CD4-positive, alpha-beta T cell treated with Interleukin-6 for 4 hours (primary cell): ENCODE data around the gene LGALS4.
"Not testable (repeated sequence)": the region's sequence is repeated elsewhere in the genome, so short reads cannot be mapped to it uniquely, and the experiment has no call there.

Experiments
- DNase-seq: peaks from one replicate; pipeline ENCODE4 v3.0.0-alpha.2; 2020; ENCODE audit warnings: mixed read lengths

The LGALS4 gene

GRCh38 chr19:38841787-38842438 lies 29.2 kb upstream of the LGALS4 start:
- peak; percentile 80 for DNase-seq

- DNase-seq, result no peak
Observed at GRCh38 chr19:38841180-38841766, 28.5 kb upstream of the LGALS4 start.

GRCh38 chr19:38840583-38840968 lies 27.8 kb upstream of the LGALS4 start:
- no peak for DNase-seq

- no peak for DNase-seq
Observed at GRCh38 chr19:38839816-38840582, 27.3 kb upstream of the LGALS4 start.

GRCh38 chr19:38838986-38839761 lies 26.4 kb upstream of the LGALS4 start:
- DNase-seq, result no peak

- DNase-seq, result peak; percentile 61
Observed at GRCh38 chr19:38838208-38838985, 25.7 kb upstream of the LGALS4 start.

GRCh38 chr19:38837656-38838121 lies 24.9 kb upstream of the LGALS4 start:
- no peak for DNase-seq

- no peak for DNase-seq
Observed at GRCh38 chr19:38836983-38837626, 24.4 kb upstream of the LGALS4 start.

- no peak for DNase-seq
Observed at GRCh38 chr19:38836159-38836982, 23.6 kb upstream of the LGALS4 start.

GRCh38 chr19:38834590-38834989 lies 21.8 kb upstream of the LGALS4 start:
- no peak for DNase-seq

- DNase-seq, result no peak
Observed at GRCh38 chr19:38834104-38834490, 21.4 kb upstream of the LGALS4 start.

- no peak for DNase-seq
Observed at GRCh38 chr19:38833092-38833425, 20.3 kb upstream of the LGALS4 start.

GRCh38 chr19:38831142-38831605 lies 18.4 kb upstream of the LGALS4 start:
- peak; percentile 10 for DNase-seq

- no peak for DNase-seq
Observed at GRCh38 chr19:38830039-38830733, 17.4 kb upstream of the LGALS4 start.

- not testable (repeated sequence) for DNase-seq
Observed at GRCh38 chr19:38829203-38829602, 16.5 kb upstream of the LGALS4 start.

GRCh38 chr19:38826856-38827551 lies 14.3 kb upstream of the LGALS4 start:
- no peak for DNase-seq

GRCh38 chr19:38825936-38826335 lies 13.2 kb upstream of the LGALS4 start:
- DNase-seq, result not testable (repeated sequence)

GRCh38 chr19:38821230-38821825 lies 8.6 kb upstream of the LGALS4 start:
- not testable (repeated sequence) for DNase-seq
